HG02943 (cell line): ENCODE results near the gene RANGRF.

Experiments used
- ATAC-seq: cut with Tn5 transposase; IDR thresholded peaks from one replicate; pipeline ENCODE4 v1.9.1; 2021; ENCODE audit warnings: mild to moderate bottlenecking, low read depth, moderate library complexity; ENCODE audit not compliant: unreplicated experiment

Gene RANGRF

GRCh38 chr17:8312726-8313600, 24.5 kb downstream of the RANGRF start:
- no peak for ATAC-seq

- ATAC-seq: no peak
Observed at GRCh38 chr17:8314797-8315763, 26.6 kb downstream of the RANGRF start.

- no peak for ATAC-seq
Observed at GRCh38 chr17:8315764-8316217, 27.3 kb downstream of the RANGRF start.

GRCh38 chr17:8318010-8318935, 29.8 kb downstream of the RANGRF start:
- ATAC-seq: no peak

- ATAC-seq: no peak
Observed at GRCh38 chr17:8320262-8320661, 31.8 kb downstream of the RANGRF start.

- ATAC-seq: no peak
Observed at GRCh38 chr17:8320990-8321389, 32.5 kb downstream of the RANGRF start.

GRCh38 chr17:8322061-8322460, 33.6 kb downstream of the RANGRF start:
- ATAC-seq: no peak

GRCh38 chr17:8324132-8324531, 35.7 kb downstream of the RANGRF start:
- no peak for ATAC-seq

- ATAC-seq: no peak
Observed at GRCh38 chr17:8324923-8325322, 36.5 kb downstream of the RANGRF start.

- no peak for ATAC-seq
Observed at GRCh38 chr17:8326511-8327302, 38.2 kb downstream of the RANGRF start.

GRCh38 chr17:8327303-8327649, 38.8 kb downstream of the RANGRF start:
- ATAC-seq: no peak

- ATAC-seq: no peak
Observed at GRCh38 chr17:8332128-8332527, 43.7 kb downstream of the RANGRF start.

GRCh38 chr17:8332688-8333087, 44.2 kb downstream of the RANGRF start:
- no peak for ATAC-seq

GRCh38 chr17:8333281-8333680, 44.8 kb downstream of the RANGRF start:
- ATAC-seq: no peak

GRCh38 chr17:8337802-8338752, 49.6 kb downstream of the RANGRF start:
- no peak for ATAC-seq

- ATAC-seq: no peak
Observed at GRCh38 chr17:8338753-8339140, 50.3 kb downstream of the RANGRF start.

- ATAC-seq: no peak
Observed at GRCh38 chr17:8339540-8339939, 51.1 kb downstream of the RANGRF start, which contains the start of gene ODF4. Gene ODF4 (plus strand): TSS chr17:8339840. CDS start chr17:8340052, 212 bp downstream.
